HG03064 (cell line): ENCODE data around the gene EVPLL.
A peak's percentile ranks its signal among the peaks of the same experiment; 100 is the strongest.
"Not testable (repeated sequence)": the region's sequence is repeated elsewhere in the genome, so short reads cannot be mapped to it uniquely, and the experiment has no call there.

Experiments used
- ATAC-seq: cut with Tn5 transposase; IDR thresholded peaks from one replicate; pipeline ENCODE4 v1.9.1; 2021; ENCODE audit warnings: low read depth; ENCODE audit not compliant: unreplicated experiment

The EVPLL gene

DNA sequence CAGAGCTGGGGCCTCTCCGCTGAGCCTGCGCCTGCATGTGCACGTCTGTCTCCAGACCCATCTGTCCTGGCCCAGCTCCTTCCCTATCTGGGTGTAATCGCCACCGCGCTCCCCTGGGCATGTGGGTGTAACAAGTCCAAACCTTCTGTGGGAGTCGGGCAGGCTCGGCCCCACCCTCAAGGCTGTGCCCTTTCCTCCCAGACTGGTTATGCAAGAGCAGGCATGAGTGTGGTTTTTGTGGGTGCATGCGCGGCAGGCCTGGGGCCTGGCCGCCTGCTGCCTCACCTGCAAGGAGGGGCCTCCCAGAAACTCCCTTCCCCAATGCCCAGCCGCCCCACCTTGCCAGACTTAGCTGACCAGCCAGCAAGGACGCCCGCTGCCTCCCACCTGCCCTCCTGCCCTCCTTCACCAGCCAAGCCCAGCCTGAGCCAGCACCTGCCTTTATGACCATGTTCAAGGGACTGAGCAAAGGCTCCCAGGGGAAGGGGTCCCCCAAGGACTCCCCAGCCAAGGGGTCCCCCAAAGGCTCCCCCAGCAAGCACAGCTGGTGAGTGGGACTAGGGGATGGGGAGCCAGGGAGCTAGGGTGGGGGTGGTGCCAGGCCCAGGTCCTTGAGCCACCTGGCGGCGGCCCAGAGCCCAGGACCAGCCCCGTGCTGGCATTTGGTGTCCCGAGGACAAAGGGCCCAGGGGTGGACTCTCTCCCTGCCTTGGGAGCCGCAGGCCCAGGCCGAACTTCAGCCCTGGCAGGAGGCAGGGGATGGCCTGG lies at the start of gene EVPLL:
Gene EVPLL, plus strand, starts transcription at position 342 of the 768 bp plus-strand sequence. CDS start 3,160 bp downstream, outside the sequence.
- no peak for ATAC-seq

DNA sequence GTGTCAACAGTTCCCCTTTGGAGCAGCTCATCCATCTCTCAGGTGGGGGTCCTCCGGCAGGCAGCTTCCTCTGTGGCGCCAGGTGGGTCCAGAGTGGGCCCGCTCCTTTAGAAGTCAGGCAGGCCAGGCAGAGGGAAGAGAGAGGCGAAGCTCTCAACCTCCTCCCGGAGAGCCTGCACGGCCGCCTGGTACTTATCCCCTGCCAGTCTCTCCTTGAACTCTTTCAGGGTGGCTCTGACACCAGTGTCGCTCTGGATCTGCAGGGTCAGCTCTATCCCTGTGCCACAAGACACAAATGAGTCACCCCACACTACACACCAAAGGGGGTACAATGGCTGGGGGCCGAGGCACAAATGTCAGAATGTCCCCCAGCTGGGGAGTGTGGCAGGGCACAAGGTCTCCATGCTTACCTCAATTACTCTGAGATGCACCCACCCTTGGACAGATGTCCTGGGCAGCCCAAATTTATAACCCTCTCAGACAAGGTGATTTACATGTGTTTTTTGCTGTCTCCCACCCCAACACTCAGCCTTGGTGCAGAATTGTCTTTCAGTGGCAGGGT lies 48.9 kb upstream of the EVPLL start:
- no peak for ATAC-seq

DNA sequence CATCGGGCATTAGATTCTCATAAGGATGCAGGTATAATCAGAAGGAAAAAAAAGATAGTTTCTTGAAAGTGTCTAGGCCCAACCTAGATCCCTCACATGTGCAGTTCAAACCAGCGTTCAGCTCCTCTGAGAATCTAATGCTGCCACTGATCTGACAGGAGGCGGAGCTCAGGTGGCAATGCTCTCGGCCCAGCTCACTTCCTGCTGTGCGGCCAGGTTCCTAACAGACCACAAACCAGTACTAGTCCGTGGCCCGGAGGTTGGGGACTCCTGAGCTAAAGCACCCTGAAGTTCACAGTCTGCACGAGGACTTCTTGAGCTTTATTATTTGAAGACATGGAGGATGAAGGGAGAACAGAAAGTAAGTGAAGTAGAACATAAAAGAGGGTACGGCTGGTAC lies 45.7 kb upstream of the EVPLL start:
- ATAC-seq = no peak

DNA sequence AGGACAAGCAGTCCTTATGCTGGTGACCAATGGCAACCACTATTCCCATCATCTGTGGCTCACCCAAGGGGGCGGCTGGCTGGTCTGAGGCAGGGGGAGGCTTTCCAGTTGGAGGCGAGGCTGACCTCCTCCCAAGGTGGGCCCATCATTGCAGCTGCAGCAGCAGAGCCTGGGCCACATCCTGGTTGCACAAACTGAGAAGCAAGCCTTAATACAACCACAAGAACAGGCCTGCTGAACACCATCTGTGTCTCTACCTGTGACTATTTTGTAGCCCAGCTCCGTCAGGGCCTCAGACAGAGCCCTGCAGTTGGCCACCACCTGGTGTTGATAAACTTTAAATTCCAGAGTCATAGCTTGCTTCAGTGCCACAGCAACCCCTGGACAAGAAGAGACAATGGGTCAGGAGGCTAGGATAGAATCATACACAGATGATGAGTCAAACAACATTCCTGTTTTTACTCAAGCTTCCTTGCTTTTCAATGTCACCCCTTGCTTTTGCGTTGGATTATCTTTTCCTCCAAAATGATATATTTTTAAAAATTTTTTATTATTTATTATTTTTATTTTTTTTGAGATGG lies 44.6 kb upstream of the EVPLL start:
- no peak for ATAC-seq

DNA sequence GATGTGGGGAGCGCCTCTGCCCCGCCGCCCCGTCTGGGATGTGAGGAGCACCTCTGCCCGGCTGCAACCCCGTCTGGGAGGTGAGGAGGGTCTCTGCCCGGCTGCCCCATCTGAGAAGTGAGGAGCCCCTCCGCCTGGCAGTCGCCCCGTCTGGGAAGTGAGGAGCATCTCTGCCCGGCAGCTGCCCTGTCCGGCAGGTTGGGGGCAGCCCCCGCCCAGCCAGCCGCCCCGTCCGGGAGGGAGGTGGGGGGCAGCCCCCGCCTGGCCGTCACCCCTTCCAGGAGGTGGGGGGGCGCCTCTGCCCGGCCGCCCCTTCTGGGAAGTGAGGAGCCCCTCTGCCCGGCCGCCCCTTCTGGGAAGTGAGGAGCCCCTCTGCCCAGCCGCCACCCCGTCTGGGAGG lies 39.4 kb upstream of the EVPLL start:
- not testable (repeated sequence) for ATAC-seq

DNA sequence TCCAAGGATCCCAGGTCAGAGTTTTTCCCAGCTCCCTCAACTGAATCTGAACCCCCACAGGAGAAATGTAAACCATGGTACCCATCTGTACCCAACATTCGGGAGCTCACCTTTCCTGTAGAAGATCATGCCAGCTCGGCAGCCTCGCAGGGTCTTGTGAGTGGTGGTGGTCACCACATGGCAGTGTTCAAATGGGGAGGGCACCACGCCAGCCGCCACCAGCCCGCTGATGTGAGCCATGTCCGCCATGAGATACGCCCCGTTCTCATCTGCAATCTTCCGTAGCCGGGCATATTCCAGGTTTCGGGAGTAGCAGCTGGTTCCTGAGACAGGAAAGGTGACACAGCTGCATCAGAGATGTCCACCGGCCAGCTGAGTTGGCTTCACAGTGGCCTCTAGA lies 37.6 kb upstream of the EVPLL start:
- ATAC-seq = no peak

DNA sequence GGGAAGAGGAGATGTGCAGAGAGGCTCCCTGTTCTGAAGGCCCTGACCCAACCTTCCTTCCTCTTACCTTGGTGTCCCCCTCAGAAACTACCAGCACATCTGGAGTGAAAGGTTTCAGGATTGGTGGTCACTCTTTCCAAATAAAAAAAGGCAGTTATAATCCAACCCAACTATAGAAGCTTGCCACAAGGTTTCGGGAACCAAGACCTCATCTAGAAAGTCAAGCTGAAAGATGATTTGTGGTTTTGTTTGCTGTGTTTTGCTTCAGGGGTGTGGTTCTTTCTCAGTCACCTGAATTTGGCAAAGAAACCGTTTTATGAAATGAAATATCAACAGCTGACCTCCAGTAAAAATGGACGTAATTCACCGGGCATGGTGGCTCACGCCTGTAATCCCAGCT lies 33.6 kb upstream of the EVPLL start:
- ATAC-seq = no peak

DNA sequence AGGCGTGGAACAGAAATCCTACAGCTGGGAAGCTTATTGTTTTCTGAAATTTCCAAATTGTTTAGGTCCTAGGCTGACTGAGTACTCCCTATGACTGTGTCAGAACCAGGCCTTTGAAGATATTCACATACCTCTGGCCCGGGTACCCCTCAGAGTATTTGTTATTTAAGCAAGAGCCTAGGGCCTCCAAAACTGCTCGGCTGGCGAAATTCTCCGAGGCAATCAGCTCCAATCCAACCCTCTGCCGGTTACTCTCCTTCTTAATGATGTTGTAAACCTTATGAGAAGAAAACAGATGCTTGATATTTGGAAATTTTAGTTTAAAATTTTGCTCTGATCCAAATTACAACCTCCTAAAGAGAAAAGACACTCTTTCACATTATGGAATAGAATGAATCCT lies 24.0 kb upstream of the EVPLL start:
- no peak for ATAC-seq

DNA sequence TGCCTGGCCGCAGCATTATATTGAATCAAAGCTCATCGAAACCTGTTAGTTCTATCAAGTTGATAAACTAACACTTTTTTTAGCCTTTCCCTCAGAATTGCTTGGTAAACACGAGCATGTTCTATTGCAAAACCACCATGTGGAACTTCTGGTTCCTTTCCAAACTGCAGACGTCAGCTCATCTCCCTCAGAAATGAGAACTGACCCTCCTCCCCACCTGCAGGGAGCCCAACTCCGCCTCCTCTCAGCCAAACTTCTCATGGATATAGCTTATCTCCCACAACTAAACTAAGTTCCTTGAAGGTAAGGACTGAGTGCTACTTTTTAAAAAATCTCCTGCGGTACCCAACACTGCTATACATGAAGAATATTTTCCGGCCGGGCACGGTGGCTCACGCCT lies 21.0 kb upstream of the EVPLL start:
- ATAC-seq = no peak

DNA sequence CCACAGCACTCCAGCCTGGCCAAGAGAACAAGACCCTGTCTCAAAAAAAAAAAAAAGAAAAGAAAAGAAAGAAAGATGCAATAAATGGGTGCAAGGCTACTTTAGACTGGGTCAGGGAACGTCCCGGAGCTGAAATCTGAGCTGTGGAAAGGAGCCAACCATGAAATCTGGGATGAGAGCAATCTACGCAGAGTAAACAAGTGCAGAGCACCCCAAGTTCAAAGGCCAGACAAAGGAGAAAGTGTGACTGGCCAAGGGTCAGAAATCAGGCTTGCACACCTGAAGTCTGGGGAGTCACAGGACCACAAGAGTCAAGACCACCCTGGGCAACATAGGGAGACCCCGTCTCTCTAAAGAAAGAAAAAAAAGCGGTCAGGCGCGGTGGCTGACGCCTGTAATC lies 17.1 kb upstream of the EVPLL start:
- ATAC-seq = no peak

DNA sequence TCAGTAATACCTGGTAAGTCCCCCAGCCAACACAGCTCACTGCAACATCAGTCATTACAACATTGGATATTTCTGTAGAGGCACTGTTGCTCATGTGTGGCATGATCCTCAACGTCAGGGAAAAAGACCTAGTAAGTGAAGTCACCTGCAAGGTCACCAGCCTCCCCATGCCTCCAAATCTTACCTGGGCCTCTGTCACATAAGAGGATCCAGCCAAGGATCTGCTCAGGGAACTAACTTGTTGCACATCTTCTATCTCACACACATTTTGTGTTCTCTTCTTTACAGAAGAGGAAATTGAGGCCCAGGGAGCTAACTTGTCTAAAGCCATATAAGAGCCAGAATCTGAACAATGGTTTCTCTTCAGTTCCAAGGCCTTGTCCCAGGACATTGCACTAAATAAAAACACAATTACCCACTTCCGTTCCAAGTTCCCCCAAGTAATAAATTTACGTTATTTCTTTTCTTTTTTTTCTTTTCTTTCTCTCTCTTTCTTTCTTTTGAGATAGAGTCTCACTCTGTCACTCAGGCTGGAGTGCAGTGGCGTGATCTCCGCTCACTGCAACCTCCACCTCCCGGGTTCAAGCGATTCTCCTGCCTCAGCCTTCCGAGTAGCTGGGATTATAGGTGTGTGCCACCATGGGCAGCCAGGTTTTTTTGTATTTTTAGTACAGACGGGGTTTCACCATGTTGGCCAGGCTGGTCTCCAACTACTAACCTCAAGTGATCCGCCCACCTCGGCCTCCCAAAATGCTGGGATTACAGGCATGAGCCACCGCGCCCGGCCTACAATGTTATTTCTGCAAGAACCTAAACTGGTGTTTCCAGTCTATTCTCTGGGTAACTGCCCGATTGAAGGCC lies 15.5 kb upstream of the EVPLL start:
- ATAC-seq = no peak

DNA sequence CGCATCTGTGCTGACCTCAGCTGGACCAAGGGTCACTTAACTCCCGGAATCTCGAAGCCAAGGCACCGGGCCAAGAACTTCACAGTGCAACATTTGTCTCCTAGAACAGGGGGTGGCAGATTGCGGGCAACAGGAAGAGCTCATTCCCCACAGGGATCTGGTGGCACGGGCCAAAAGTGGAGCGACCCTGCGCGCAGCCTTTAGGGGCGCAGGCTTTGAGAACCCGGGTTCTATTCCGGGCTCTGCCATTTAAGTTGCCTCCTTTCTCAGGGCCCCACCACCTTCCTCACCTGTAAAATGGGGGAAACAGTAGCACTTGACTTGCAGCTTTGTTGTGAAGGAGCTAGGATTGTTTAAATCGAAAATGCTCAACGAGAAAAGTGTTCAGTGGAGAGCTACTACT lies 14.9 kb upstream of the EVPLL start:
- no peak for ATAC-seq

DNA sequence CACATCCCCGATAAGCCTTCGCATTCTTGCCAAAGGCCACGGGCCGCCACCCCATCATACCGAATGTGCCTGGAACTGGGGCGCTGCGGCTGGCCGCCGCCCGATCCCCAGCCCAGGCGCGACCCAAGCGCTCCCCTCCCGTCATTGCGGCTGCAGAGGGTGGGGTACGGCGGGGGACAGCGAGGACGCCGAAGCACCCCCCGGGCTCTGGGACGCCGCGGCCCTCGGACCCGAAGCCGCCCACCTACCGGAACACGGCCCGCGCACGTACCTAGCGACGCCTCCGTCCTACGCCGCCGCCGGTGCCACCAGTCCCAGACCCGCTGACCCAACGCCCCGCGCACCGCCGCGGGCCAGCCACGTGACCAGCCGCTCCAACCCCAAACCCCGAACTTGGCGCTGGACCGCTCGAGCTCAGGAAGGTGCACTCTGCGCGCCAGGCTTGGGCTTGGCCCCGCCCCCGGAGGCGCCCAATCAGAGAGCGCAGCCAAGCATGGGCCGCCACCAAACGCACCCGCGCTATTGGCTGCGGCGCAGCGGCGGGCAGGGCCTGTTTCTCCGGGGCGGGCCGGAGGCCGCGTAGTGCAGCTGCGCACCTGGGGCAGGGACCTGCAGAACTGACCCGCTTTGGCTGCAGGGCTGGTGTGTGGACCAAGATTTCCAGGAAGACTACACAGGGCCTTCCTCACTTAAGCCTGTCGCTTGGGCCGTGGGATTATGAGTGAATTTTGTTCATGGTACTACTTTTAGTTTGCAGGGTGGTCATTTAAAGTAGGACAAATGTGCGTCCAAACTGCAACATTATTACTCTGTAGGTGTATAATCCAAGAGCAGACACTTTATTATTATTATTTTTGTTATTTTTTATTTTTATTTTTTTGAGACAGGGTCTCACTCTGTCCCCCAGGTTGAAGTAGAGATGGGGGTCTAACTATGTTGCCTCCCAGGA lies 14.2 kb upstream of the EVPLL start, which contains the start of gene SHMT1:
Gene SHMT1, minus strand, starts transcription at position 450 of the 949 bp plus-strand sequence. CDS start 7,569 bp downstream, outside the sequence.
- ATAC-seq = peak; percentile 91

DNA sequence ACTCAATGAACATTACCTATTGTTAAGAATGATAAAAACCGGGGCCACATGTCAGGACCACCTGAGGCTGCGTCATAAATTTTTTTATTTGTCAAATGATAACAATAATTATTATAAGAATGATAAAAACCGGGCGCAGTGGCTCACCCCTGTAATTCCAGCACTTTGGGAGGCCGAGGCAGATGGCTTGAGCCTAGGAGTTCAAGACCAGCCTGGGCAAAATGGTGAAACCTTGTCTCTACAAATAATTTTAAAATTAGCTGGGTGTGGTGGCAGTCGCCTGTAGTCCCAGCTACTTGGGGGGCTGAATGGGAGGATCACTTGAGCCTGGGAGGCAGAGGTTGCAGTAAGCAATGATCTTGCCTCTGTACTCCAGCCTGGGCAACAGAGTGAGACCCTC lies 13.4 kb upstream of the EVPLL start:
- no peak for ATAC-seq

DNA sequence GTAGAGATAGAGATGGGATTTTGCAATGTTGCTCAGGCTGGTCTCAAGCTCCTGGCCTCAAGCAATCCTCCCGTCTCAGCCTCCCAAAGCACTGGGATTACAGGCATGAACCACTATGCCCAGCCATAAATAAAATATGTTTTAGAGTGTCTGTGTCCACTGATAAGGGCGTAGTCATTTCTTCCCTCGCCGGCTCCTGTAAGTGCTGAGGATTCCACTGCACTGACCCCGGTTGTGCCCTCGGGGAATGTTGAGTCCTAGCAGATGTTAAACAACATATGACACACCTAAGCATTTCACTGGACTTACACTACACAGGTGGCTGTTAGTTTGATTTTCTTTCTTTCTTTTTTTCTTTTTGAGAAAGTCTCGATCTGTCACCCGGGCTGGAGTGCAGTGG lies 8.6 kb upstream of the EVPLL start:
- ATAC-seq = no peak

DNA sequence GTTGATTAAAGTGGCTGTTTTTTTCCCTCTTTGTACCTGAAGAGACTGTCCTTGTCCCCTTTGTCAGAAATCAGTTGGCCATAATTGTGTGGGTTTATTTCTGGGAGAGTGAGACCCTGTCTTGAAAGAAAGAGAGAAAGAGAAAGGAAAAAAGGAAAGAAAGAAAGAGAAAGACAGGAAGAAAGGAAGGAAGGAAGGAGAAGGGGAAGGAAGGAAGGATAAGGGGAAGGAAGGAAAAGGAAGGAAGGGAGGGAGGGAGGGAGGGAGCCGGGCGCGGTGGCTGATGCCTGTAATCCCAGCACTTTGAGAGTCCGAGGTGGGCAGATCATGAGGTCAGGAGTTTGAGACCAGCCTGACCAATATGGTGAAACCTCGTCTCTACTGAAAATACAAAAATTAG lies 6.8 kb upstream of the EVPLL start:
- no peak for ATAC-seq

DNA sequence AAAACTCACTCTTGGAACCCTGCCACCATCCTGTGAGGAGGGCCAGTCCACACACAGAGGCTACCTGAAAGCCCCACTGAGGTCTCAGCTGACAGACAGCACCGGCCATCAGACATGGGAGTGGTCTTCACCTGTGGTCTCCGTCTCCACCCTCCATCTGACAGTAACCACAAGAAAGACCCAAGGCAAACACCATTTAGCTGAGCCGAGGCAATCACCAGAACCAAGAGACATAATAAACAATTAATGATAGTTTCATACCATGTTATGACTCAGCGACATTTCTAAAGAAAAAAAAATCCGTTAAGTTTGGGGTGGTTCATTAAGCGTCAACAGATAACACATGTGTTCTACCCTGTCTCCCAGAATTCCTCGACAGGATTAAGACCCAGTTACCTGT lies 6.1 kb upstream of the EVPLL start:
- no peak for ATAC-seq

DNA sequence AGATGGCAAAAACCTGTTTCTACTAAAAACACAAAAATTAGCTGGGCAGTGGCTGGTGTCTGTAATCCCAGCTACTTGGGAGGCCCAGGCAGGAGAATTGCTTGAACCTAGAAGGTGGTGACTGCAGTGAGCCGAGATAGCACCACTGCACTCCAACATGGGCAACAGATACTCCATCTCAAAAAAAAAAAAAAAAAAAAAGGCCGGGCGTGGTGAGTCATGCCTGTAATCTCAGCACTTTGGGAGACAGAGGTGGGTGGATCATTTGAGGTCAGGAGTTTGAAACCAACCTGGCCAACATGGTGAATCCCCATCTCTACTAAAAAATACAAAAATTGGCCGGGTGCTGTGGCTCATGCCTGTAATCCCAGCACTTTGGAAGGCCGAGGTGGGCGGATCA lies 4.4 kb upstream of the EVPLL start:
- ATAC-seq = not testable (repeated sequence)

DNA sequence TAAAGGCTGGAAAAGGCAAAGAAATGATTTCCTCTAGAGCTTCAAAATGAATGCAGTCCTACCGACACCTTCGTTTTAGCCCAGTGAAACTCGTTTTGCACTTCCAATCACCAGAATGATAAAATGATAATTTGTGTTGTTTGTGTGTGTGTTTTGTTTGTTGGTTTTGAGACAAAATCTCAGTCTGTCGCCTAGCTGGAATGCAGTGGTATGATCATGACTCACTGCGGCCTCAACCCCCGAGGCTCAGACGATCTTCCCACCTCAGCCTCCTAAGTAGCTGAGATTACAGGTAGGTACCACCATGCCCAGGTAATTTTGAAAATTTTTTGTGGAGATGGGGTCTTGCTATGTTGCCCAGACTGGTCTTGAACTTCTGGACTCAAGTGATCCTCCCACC lies 3.4 kb upstream of the EVPLL start:
- no peak for ATAC-seq

DNA sequence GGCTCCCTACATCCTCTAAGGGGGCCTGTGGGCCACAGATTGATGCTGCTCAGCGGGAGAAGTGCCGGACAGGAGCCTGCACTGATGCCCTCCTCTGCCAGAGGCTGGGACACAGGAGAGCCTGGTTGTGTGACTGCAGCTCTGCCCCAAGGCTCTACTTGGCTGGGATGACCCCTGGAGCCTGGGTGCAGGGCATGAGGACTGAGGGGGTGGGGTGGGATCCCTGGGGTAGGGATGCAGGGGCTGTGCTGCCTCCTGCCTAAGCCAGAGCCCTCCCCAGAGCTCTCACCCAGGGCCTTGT lies 577 bp downstream of the EVPLL start:
- no peak for ATAC-seq
